Stimulated activated naive CD4-positive, alpha-beta T cell treated with Interleukin-2 at 50 U/mL for 16 hours (primary cell): ENCODE data around the gene BPIFA3.

Experiments
- DNase-seq: peaks from one replicate; lab custom pipeline; 2025; lab: John Stamatoyannopoulos, UW

BPIFA3 gene

DNA sequence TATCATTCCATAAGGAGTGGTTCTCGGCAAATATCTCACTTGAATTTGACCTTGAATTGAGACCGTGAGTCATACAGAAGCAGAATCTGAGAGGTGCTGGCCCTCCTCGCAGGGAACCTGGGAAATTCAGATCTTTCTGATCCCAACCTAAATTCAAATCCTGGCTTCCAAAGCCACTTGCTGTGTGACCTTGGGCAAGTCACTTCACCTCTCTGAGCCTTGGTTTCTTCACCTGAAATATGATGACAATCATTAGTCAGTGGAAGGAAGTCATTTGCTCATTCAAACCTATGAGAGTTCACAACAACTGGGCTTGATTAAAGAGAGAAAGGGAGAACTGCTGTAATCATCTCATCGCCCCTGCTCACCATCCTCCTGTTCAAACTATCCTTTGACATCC, 7.2 kb downstream of the BPIFA3 start:
- no peak for DNase-seq

DNA sequence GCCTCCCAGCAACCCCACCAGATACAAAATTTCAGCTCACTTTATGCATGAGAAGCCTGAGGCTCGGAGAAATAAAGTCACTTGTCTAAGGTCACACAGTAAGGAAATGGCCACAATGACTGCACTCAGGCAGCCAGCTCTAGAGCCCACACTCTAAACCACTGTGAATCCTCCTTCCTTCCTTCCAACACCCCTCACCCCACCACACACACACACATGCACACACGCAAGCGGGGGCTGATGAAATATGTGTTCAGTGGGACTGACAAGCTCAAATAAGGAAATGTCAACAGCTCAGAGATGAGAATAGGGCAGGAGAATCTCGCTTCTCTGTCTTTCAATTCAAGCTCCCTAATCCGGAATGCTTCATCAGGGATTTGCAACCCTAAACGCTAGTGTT, 12.7 kb downstream of the BPIFA3 start:
- no peak for DNase-seq

GRCh38 chr20:33231237-33231636, 14.1 kb downstream of the BPIFA3 start:
- no peak for DNase-seq

GRCh38 chr20:33232486-33233072, 15.4 kb downstream of the BPIFA3 start:
- DNase-seq = no peak

GRCh38 chr20:33233129-33233774, 16.1 kb downstream of the BPIFA3 start:
- DNase-seq = no peak

- DNase-seq = no peak
Observed at GRCh38 chr20:33234050-33234449, 16.9 kb downstream of the BPIFA3 start.

GRCh38 chr20:33235696-33236095, 18.5 kb downstream of the BPIFA3 start, which contains the start of gene BPIFA1:
Gene BPIFA1 (plus strand): TSS chr20:33235996. CDS start chr20:33237712, 1,716 bp downstream.
- DNase-seq = no peak

- no peak for DNase-seq
Observed at GRCh38 chr20:33236351-33236750, 19.2 kb downstream of the BPIFA3 start.

- no peak for DNase-seq
Observed at GRCh38 chr20:33237989-33238388, 20.8 kb downstream of the BPIFA3 start.

DNA sequence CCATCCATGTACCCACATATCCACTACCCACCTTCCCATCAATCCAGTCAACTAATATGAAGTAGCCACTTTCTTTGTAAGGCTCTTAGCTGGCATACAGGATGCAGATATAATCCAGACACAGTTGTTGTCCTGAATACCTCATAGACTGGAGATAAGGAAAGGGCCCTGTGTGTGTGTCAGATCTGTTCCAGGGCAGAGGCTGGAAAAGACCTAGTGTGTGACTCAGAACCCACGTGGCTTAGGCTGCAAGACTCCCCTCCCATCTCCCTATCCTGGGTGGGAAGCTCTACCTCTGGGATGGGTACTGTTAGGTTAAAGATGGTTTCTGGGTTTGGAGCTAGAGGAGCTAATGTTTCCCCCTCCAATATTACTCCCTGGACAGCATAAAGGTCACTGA, 22.3 kb downstream of the BPIFA3 start:
- DNase-seq = no peak

- DNase-seq = no peak
Observed at GRCh38 chr20:33239979-33240736, 23.0 kb downstream of the BPIFA3 start.

GRCh38 chr20:33240923-33241322, 23.8 kb downstream of the BPIFA3 start:
- DNase-seq = no peak

DNA sequence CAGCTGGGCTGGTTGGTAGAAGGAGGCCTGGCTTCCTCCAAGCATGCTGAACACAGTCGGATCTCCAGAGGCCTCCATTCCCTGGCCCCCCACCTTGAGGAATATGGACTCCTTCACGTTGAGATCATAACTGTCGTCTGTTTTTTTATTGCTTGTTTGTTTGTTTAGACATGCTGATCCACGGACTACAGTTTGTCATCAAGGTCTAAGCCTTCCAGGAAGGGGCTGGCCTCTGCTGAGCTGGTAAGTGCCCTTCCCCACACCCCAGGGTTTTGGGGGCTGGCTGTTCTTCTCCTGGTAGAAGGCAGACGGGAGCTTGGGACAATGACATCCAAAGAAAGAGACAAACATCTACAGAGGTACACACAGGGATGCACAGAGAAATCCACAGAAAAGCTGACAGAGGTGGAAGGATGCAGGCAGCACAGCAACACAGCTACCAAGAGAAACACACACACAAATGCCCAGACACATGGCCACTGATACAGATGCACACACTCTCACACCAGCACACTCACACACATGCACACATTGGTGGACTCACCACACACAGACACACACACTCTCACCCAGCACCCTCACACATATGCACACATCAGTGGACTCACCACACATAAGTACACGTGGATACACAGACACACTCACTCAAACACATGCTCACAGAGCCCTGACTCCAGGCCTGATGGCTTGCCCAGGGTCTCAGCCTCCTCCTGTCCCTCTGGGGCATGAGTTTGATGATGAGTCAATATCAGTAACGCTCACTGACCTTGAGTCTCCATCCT, 25.4 kb downstream of the BPIFA3 start:
- DNase-seq = no peak

GRCh38 chr20:33246077-33246476, 28.9 kb downstream of the BPIFA3 start:
- no peak for DNase-seq

GRCh38 chr20:33249456-33249855, 32.3 kb downstream of the BPIFA3 start:
- DNase-seq = no peak

GRCh38 chr20:33250666-33251065, 33.5 kb downstream of the BPIFA3 start:
- no peak for DNase-seq

- DNase-seq = no peak
Observed at GRCh38 chr20:33251496-33251895, 34.3 kb downstream of the BPIFA3 start.

DNA sequence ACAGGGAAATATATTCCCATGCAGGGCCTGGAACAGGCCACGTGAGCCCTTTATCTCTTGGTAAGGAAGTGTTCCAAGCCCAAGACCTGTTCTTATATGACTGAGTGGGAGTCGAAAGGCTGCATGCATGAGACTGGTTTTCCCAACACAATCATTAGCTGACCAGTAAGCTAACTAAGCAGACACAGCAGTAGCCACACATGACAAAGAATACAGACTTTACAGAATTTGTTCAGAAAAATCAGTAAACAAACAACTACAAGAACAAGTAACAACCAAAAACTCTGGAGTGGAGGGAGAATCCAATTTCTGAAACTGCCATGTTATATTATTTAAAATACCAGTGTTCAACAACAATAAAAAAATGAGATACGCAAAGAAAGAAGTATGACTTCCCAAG, 35.3 kb downstream of the BPIFA3 start:
- no peak for DNase-seq

DNA sequence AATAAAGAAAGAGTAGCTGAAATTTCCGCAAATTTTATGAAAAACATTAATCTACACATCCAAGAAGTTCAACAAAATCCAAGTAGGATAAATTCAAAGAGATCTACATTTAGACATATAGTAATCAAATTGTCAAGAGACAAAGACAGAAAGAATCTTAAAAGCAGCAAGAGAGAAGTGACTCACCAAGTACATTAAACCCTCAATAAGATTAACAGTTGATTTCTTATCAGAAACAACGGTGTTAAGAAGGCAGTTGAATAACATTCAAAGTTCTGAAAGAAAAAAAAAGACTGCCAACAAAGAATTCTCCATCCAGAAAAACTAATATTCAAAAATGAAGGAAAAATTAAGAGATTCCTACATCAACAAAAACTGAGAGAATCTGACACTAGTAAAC, 37.9 kb downstream of the BPIFA3 start:
- DNase-seq = no peak

DNA sequence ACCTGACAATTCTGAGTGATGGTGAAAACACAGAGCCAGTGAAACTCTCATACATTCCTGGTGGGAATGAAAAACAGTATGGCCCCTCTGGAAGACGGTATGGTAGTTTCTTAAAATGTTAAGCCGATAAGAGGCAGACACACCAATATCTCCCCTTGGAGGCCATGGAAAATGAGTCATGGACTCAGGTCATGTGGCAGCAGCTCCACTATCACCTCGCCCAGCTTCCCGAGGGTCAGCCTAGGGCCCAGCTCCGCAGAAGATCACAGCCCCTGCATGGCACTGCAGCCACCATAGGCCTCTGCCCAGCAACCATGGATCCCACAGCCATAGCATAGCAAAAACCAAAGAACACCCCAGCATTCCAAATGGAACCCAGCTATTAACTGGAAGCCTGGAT, 40.1 kb downstream of the BPIFA3 start:
- no peak for DNase-seq

DNA sequence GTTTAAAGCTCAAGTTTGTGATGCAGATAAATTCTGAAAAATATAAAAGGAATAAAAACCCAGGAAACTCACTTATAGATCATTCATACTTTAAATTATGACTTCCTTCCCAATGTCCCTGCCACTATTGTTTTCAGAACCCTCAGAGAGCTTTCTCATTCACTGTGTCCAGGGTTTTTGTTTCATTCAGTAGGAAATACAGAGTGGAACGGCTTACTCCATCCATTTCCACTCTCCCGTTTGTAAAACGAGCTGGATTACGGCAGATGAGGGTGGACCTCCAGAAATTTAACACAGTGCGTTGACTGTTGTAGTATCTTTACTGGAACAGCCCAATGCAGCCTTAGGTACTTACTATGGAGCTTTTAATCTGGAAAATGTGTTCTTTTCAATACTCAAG, 42.2 kb downstream of the BPIFA3 start:
- DNase-seq = no peak

DNA sequence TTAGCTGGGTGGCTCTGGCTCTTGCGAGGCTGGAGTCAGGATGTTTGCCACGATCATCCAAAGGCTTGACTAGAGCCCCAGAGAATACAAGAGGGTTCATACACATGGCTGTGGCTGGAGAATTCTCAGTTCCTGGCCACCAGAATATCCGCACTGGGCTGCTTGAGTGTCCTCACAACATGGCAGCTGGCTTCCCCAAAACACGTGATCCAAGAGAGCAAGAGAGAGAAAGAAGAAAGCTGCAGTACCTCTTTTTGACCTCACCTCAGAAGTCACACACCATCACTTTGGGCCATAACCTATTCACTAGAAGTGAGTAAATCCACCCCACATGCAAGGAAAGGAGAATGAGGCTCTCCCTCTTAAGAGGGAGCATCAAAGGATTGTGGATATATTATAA, 44.3 kb downstream of the BPIFA3 start:
- no peak for DNase-seq

- DNase-seq = no peak
Observed at GRCh38 chr20:33262658-33263065, 45.5 kb downstream of the BPIFA3 start.
